ENCODE data around the gene CNTNAP5.

DNA sequence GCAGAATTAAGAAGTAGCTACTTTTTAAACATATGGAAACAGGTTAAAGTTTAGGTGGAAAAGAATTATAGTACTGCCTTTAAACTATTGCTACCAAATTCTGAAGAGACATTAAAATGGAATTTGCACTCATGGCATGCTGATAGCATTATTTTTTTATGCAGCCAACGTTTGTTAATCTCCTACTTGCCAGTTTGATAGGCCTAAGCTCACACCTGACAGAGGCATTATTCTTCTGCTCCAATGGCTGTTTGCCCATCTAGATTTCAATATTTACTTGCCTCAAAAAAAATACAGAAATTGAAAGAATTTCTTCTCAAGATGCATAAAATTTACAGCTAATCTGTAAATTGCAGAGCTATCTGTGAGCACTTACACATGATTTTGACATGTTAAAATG, 849.6 kb downstream of the CNTNAP5 start:
- TF ChIP-seq, protein P1, sequence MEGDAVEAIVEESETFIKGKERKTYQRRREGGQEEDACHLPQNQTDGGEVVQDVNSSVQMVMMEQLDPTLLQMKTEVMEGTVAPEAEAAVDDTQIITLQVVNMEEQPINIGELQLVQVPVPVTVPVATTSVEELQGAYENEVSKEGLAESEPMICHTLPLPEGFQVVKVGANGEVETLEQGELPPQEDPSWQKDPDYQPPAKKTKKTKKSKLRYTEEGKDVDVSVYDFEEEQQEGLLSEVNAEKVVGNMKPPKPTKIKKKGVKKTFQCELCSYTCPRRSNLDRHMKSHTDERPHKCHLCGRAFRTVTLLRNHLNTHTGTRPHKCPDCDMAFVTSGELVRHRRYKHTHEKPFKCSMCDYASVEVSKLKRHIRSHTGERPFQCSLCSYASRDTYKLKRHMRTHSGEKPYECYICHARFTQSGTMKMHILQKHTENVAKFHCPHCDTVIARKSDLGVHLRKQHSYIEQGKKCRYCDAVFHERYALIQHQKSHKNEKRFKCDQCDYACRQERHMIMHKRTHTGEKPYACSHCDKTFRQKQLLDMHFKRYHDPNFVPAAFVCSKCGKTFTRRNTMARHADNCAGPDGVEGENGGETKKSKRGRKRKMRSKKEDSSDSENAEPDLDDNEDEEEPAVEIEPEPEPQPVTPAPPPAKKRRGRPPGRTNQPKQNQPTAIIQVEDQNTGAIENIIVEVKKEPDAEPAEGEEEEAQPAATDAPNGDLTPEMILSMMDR (conservative IDR thresholded peaks at IDR 0.05; ENCODE audit: low read depth, low read length) = no peak
- no peak for TF ChIP-seq EZH2 (IDR thresholded peaks at IDR 0.05; ENCODE audit: borderline replicate concordance, low read depth, low read length, poor library complexity, severe bottlenecking)
